ENCODE data around the gene EXT2.

EXT2 gene

GRCh38 chr11:44261800-44262591, 166.5 kb downstream of the EXT2 start:
- H3K27ac ChIP-seq (replicated peaks), result no peak overlapping the region
- H3K27me3 ChIP-seq (ENCODE audit: insufficient read depth, poor library complexity, severe bottlenecking), result no peaks in the 10 kb centered on the region
- TF ChIP-seq SPI1 (IDR thresholded peaks at IDR 0.05; ENCODE audit: borderline replicate concordance, low read depth), result no peak
- no peak for TF ChIP-seq REST (IDR thresholded peaks at IDR 0.05; ENCODE audit: insufficient replicate concordance, low read depth)
- TF ChIP-seq GABPA (IDR thresholded peaks at IDR 0.05; ENCODE audit: low read depth), result no peak
- TF ChIP-seq CTCF (IDR thresholded peaks at IDR 0.05; ENCODE audit: insufficient read depth, low read length), result no peak
- TF ChIP-seq POLR2AphosphoS5 (IDR thresholded peaks at IDR 0.05; ENCODE audit: low read depth), result no peak
- no peak for DNase-seq (ENCODE audit: low read depth in 1 of 2, low spot score in 1 of 2)
- H3K4me3 ChIP-seq (replicated peaks; ENCODE audit: insufficient read depth, low read length), result no peak overlapping the region

- DNase-seq (ENCODE audit: low read depth in 1 of 2, low spot score in 1 of 2), result no peak
- TF ChIP-seq SPI1 (IDR thresholded peaks at IDR 0.05; ENCODE audit: borderline replicate concordance, low read depth) (no peak), POLR2AphosphoS5 (IDR thresholded peaks at IDR 0.05; ENCODE audit: low read depth) (no peak), REST (IDR thresholded peaks at IDR 0.05; ENCODE audit: insufficient replicate concordance, low read depth) (no peak), CTCF (IDR thresholded peaks at IDR 0.05; ENCODE audit: insufficient read depth, low read length) (no peak), GABPA (IDR thresholded peaks at IDR 0.05; ENCODE audit: low read depth) (no peak)
These were observed 168.4 kb downstream of the EXT2 start for GRCh38 chr11:44263738-44264437.

GRCh38 chr11:44264438-44264749, 168.9 kb downstream of the EXT2 start:
- Histone ChIP-seq H3K27me3 (ENCODE audit: insufficient read depth, poor library complexity, severe bottlenecking) (no peaks in the 10 kb centered on the region), H3K4me3 (replicated peaks; ENCODE audit: insufficient read depth, low read length) (no peak overlapping the region), H3K27ac (replicated peaks) (no peak overlapping the region)
- TF ChIP-seq GABPA (IDR thresholded peaks at IDR 0.05; ENCODE audit: low read depth) (no peak), CTCF (IDR thresholded peaks at IDR 0.05; ENCODE audit: insufficient read depth, low read length) (no peak), SPI1 (IDR thresholded peaks at IDR 0.05; ENCODE audit: borderline replicate concordance, low read depth) (no peak), REST (IDR thresholded peaks at IDR 0.05; ENCODE audit: insufficient replicate concordance, low read depth) (no peak), POLR2AphosphoS5 (IDR thresholded peaks at IDR 0.05; ENCODE audit: low read depth) (no peak)
- no peak for DNase-seq (ENCODE audit: low read depth in 1 of 2, low spot score in 1 of 2)

More at GRCh38 chr11:44263738-44264437, 168.4 kb downstream of the EXT2 start:
- H3K4me3 ChIP-seq (replicated peaks; ENCODE audit: insufficient read depth, low read length), result no peak overlapping the region
- H3K27ac ChIP-seq (replicated peaks), result no peak overlapping the region
- no peaks in the 10 kb centered on the region for H3K27me3 ChIP-seq (ENCODE audit: insufficient read depth, poor library complexity, severe bottlenecking)

Data from HL-60 (cell line).